ENCODE measurements around the gene HYAL1.
"Not testable (repeated sequence)": the region's sequence is repeated elsewhere in the genome, so short reads cannot be mapped to it uniquely, and the experiment has no call there.

The HYAL1 gene

GRCh38 chr3:50262200-50262599 lies 41.2 kb downstream of the HYAL1 start:
- not testable (repeated sequence) for H3K9ac ChIP-seq (ENCODE audit: low read depth, low read length); H3K9me3 ChIP-seq (ENCODE audit: control insufficient read depth, insufficient read depth, low read length); H3K4me3 ChIP-seq (ENCODE audit: low read depth, low read length); H3K27ac ChIP-seq (ENCODE audit: low read depth, low read length); H3K27me3 ChIP-seq (ENCODE audit: control insufficient read depth, insufficient read depth, low read length)
- peaks cover 11% of the 10 kb centered on the region for H3K36me3 ChIP-seq (ENCODE audit: control insufficient read depth, insufficient read depth, low read length)
- H3K4me1 ChIP-seq (ENCODE audit: control insufficient read depth, insufficient read depth, low read length) = peaks cover 42% of the 10 kb centered on the region

GRCh38 chr3:50261505-50261904 lies 41.9 kb downstream of the HYAL1 start:
- Histone ChIP-seq H3K9ac (ENCODE audit: low read depth, low read length) (no peak overlapping the region), H3K36me3 (ENCODE audit: control insufficient read depth, insufficient read depth, low read length) (peaks cover 18% of the 10 kb centered on the region), H3K27me3 (ENCODE audit: control insufficient read depth, insufficient read depth, low read length) (no peaks in the 10 kb centered on the region), H3K27ac (ENCODE audit: low read depth, low read length) (peak overlapping the region; percentile 95), H3K4me1 (ENCODE audit: control insufficient read depth, insufficient read depth, low read length) (peaks cover 35% of the 10 kb centered on the region), H3K4me3 (ENCODE audit: low read depth, low read length) (no peak overlapping the region), H3K9me3 (ENCODE audit: control insufficient read depth, insufficient read depth, low read length) (no peaks in the 10 kb centered on the region)

- Histone ChIP-seq H3K27ac (ENCODE audit: low read depth, low read length) (peak overlapping the region; percentile 95), H3K9me3 (ENCODE audit: control insufficient read depth, insufficient read depth, low read length) (no peaks in the 10 kb centered on the region), H3K36me3 (ENCODE audit: control insufficient read depth, insufficient read depth, low read length) (peaks cover 23% of the 10 kb centered on the region), H3K4me3 (ENCODE audit: low read depth, low read length) (peak overlapping the region; percentile 54; the same call in 1 of the 2 replicates), H3K9ac (ENCODE audit: low read depth, low read length) (0 out of 2 replicates have a peak overlapping the region, but pooled peaks have one; percentile 77), H3K4me1 (ENCODE audit: control insufficient read depth, insufficient read depth, low read length) (peaks cover 31% of the 10 kb centered on the region), H3K27me3 (ENCODE audit: control insufficient read depth, insufficient read depth, low read length) (no peaks in the 10 kb centered on the region)
These were observed 42.4 kb downstream of the HYAL1 start for GRCh38 chr3:50260942-50261441.

GRCh38 chr3:50260027-50260941 lies 43.1 kb downstream of the HYAL1 start:
- Histone ChIP-seq H3K27ac (ENCODE audit: low read depth, low read length) (peak overlapping the region; percentile 95), H3K36me3 (ENCODE audit: control insufficient read depth, insufficient read depth, low read length) (peaks cover 27% of the 10 kb centered on the region), H3K9ac (ENCODE audit: low read depth, low read length) (peak overlapping the region; percentile 77), H3K27me3 (ENCODE audit: control insufficient read depth, insufficient read depth, low read length) (no peaks in the 10 kb centered on the region), H3K4me1 (ENCODE audit: control insufficient read depth, insufficient read depth, low read length) (peaks cover 29% of the 10 kb centered on the region), H3K4me3 (ENCODE audit: low read depth, low read length) (peak overlapping the region; percentile 54), H3K9me3 (ENCODE audit: control insufficient read depth, insufficient read depth, low read length) (no peaks in the 10 kb centered on the region)

GRCh38 chr3:50259432-50260026 lies 43.8 kb downstream of the HYAL1 start:
- H3K4me3 ChIP-seq (ENCODE audit: low read depth, low read length) = no peak overlapping the region
- H3K4me1 ChIP-seq (ENCODE audit: control insufficient read depth, insufficient read depth, low read length) = peaks cover 25% of the 10 kb centered on the region
- no peak overlapping the region for H3K9ac ChIP-seq (ENCODE audit: low read depth, low read length)
- H3K27me3 ChIP-seq (ENCODE audit: control insufficient read depth, insufficient read depth, low read length) = no peaks in the 10 kb centered on the region
- peaks cover 33% of the 10 kb centered on the region for H3K36me3 ChIP-seq (ENCODE audit: control insufficient read depth, insufficient read depth, low read length)
- no peaks in the 10 kb centered on the region for H3K9me3 ChIP-seq (ENCODE audit: control insufficient read depth, insufficient read depth, low read length)
- peak overlapping the region; percentile 69 for H3K27ac ChIP-seq (ENCODE audit: low read depth, low read length)

- Histone ChIP-seq H3K27ac (ENCODE audit: low read depth, low read length) (peak overlapping the region; percentile 69), H3K4me1 (ENCODE audit: control insufficient read depth, insufficient read depth, low read length) (peaks cover 20% of the 10 kb centered on the region), H3K27me3 (ENCODE audit: control insufficient read depth, insufficient read depth, low read length) (no peaks in the 10 kb centered on the region), H3K9ac (ENCODE audit: low read depth, low read length) (no peak overlapping the region), H3K36me3 (ENCODE audit: control insufficient read depth, insufficient read depth, low read length) (peaks cover 38% of the 10 kb centered on the region), H3K4me3 (ENCODE audit: low read depth, low read length) (no peak overlapping the region), H3K9me3 (ENCODE audit: control insufficient read depth, insufficient read depth, low read length) (no peaks in the 10 kb centered on the region)
These were observed 44.4 kb downstream of the HYAL1 start for GRCh38 chr3:50258979-50259378.

- no peaks in the 10 kb centered on the region for H3K9me3 ChIP-seq (ENCODE audit: control insufficient read depth, insufficient read depth, low read length)
- peaks cover 15% of the 10 kb centered on the region for H3K4me1 ChIP-seq (ENCODE audit: control insufficient read depth, insufficient read depth, low read length)
- H3K27ac ChIP-seq (ENCODE audit: low read depth, low read length) = no peak overlapping the region
- H3K4me3 ChIP-seq (ENCODE audit: low read depth, low read length) = no peak overlapping the region
- H3K36me3 ChIP-seq (ENCODE audit: control insufficient read depth, insufficient read depth, low read length) = peaks cover 43% of the 10 kb centered on the region
- H3K9ac ChIP-seq (ENCODE audit: low read depth, low read length) = no peak overlapping the region
- no peaks in the 10 kb centered on the region for H3K27me3 ChIP-seq (ENCODE audit: control insufficient read depth, insufficient read depth, low read length)
These were observed 45.2 kb downstream of the HYAL1 start for GRCh38 chr3:50258029-50258680.

- Histone ChIP-seq H3K4me1 (ENCODE audit: control insufficient read depth, insufficient read depth, low read length) (peaks cover 15% of the 10 kb centered on the region), H3K27me3 (ENCODE audit: control insufficient read depth, insufficient read depth, low read length) (no peaks in the 10 kb centered on the region), H3K9me3 (ENCODE audit: control insufficient read depth, insufficient read depth, low read length) (no peaks in the 10 kb centered on the region), H3K4me3 (ENCODE audit: low read depth, low read length) (no peak overlapping the region), H3K27ac (ENCODE audit: low read depth, low read length) (no peak overlapping the region), H3K9ac (ENCODE audit: low read depth, low read length) (no peak overlapping the region), H3K36me3 (ENCODE audit: control insufficient read depth, insufficient read depth, low read length) (peaks cover 52% of the 10 kb centered on the region)
These were observed 46.1 kb downstream of the HYAL1 start for GRCh38 chr3:50256978-50257890.

GRCh38 chr3:50255251-50255615 lies 48.1 kb downstream of the HYAL1 start:
- Histone ChIP-seq H3K4me1 (ENCODE audit: control insufficient read depth, insufficient read depth, low read length) (peaks cover 4% of the 10 kb centered on the region; the same call in 1 of the 2 replicates), H3K27ac (ENCODE audit: low read depth, low read length) (peak overlapping the region; percentile 70), H3K4me3 (ENCODE audit: low read depth, low read length) (no peak overlapping the region), H3K9ac (ENCODE audit: low read depth, low read length) (no peak overlapping the region), H3K36me3 (ENCODE audit: control insufficient read depth, insufficient read depth, low read length) (peaks cover 64% of the 10 kb centered on the region), H3K27me3 (ENCODE audit: control insufficient read depth, insufficient read depth, low read length) (no peaks in the 10 kb centered on the region), H3K9me3 (ENCODE audit: control insufficient read depth, insufficient read depth, low read length) (no peaks in the 10 kb centered on the region)

- Histone ChIP-seq H3K27me3 (ENCODE audit: control insufficient read depth, insufficient read depth, low read length) (no peaks in the 10 kb centered on the region), H3K4me3 (ENCODE audit: low read depth, low read length) (no peak overlapping the region), H3K4me1 (ENCODE audit: control insufficient read depth, insufficient read depth, low read length) (peaks cover 3% of the 10 kb centered on the region; the same call in 1 of the 2 replicates), H3K9ac (ENCODE audit: low read depth, low read length) (no peak overlapping the region), H3K27ac (ENCODE audit: low read depth, low read length) (peak overlapping the region; percentile 70), H3K9me3 (ENCODE audit: control insufficient read depth, insufficient read depth, low read length) (no peaks in the 10 kb centered on the region), H3K36me3 (ENCODE audit: control insufficient read depth, insufficient read depth, low read length) (peaks cover 64% of the 10 kb centered on the region)
These were observed 48.7 kb downstream of the HYAL1 start for GRCh38 chr3:50254577-50255250.
